ENCODE results near the gene ARPC5.

DNA sequence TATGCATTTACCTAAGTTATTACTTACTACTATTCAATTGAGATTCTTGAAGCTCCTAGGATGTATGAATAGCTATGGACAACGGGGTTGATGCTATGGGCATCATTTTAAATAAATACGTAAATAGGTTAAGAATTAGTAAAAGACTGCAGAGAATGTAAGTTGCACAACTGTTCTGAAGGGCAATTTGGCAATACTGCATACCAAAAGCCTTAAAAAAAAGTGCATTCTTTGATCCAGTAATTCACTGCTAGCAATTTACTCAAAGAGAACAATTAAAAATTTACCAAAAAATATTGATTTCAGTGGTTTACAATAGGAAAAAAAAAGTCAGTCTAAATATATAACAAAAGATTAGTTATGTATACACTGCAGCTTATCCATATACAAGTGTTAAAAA, 3.5 kb downstream of the ARPC5 start:
- TF ChIP-seq, protein P1, sequence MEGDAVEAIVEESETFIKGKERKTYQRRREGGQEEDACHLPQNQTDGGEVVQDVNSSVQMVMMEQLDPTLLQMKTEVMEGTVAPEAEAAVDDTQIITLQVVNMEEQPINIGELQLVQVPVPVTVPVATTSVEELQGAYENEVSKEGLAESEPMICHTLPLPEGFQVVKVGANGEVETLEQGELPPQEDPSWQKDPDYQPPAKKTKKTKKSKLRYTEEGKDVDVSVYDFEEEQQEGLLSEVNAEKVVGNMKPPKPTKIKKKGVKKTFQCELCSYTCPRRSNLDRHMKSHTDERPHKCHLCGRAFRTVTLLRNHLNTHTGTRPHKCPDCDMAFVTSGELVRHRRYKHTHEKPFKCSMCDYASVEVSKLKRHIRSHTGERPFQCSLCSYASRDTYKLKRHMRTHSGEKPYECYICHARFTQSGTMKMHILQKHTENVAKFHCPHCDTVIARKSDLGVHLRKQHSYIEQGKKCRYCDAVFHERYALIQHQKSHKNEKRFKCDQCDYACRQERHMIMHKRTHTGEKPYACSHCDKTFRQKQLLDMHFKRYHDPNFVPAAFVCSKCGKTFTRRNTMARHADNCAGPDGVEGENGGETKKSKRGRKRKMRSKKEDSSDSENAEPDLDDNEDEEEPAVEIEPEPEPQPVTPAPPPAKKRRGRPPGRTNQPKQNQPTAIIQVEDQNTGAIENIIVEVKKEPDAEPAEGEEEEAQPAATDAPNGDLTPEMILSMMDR (IDR thresholded peaks at IDR 0.05 in 4 of 5, conservative IDR thresholded peaks at IDR 0.05 in 1 of 5): no peak
- no peak for TF ChIP-seq POLR2A (IDR thresholded peaks at IDR 0.05)

All from gastrocnemius medialis (tissue), 4 donors.